Type B pancreatic cell (in vitro differentiated cells): ENCODE measurements around the gene ACO2. TPM values are rescaled to one million over a fixed set of nuclear protein-coding genes. Genes with fewer than 3 reads are reported as not detected.

Experiments used
- DNase-seq: peaks from one replicate; pipeline ENCODE4 v3.0.0; 2021; ENCODE audit warnings: mixed read lengths; ENCODE audit not compliant: unreplicated experiment; ENCODE audit errors: extremely low spot score
- H3K27ac Mint-ChIP-seq: 2 replicates; pipeline ENCODE4 v1.8.0; 2021; ENCODE audit warnings: mild to moderate bottlenecking, mixed read lengths
- H3K27me3 Mint-ChIP-seq: 2 replicates; pipeline ENCODE4 v1.8.0; 2021; ENCODE audit warnings: mixed read lengths
- H3K36me3 Mint-ChIP-seq: 2 replicates; pipeline ENCODE4 v1.8.0; 2021; ENCODE audit warnings: mixed read lengths
- H3K4me1 Mint-ChIP-seq: one replicate; pipeline ENCODE4 v1.8.0; 2021; ENCODE audit warnings: mixed read lengths; ENCODE audit not compliant: unreplicated experiment
- H3K4me3 Mint-ChIP-seq: 2 replicates; pipeline ENCODE4 v1.8.0; 2021; ENCODE audit warnings: mild to moderate bottlenecking, mixed read lengths
- H3K9me3 Mint-ChIP-seq: 2 replicates; pipeline ENCODE4 v1.8.0; 2021; ENCODE audit warnings: mixed read lengths
- total RNA-seq: library from RNA; stranded (reverse); gene quantifications from 2 replicates; pipeline ENCODE4 v1.2.1, GENCODE V29; 2021; ENCODE audit warnings: low replicate concordance
- TF ChIP-seq, protein P1 (sequence below): fragments of 200-600 bp; sonication (generic); conservative IDR thresholded peaks from 2 replicates; pipeline ENCODE4 v1.5.0; 2021; ENCODE audit warnings: antibody characterized with exemption, mild to moderate bottlenecking

The ACO2 gene
- total RNA-seq, 1 donor from 2014 or later, result 107 TPM

DNA sequence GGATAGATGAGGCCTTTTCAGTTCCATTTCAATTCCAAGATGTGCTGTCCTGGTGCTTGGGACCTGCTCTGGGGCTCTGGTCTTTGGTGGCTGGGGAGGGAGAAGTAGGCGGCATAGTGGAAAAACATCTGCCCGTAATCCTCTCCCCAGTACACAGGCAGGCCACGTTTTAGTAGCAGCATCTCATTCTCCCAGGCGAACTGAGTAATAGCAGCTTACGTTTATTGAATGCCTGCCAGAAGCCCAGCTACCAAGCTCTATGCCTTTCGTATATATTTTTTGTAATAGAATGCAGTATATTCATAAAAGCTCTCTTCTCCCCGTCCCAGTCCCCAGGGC lies 11.4 kb downstream of the ACO2 start:
- Mint-ChIP-seq H3K4me3 (no peak overlapping the region), H3K4me1 (peaks cover 20% of the 10 kb centered on the region)

DNA sequence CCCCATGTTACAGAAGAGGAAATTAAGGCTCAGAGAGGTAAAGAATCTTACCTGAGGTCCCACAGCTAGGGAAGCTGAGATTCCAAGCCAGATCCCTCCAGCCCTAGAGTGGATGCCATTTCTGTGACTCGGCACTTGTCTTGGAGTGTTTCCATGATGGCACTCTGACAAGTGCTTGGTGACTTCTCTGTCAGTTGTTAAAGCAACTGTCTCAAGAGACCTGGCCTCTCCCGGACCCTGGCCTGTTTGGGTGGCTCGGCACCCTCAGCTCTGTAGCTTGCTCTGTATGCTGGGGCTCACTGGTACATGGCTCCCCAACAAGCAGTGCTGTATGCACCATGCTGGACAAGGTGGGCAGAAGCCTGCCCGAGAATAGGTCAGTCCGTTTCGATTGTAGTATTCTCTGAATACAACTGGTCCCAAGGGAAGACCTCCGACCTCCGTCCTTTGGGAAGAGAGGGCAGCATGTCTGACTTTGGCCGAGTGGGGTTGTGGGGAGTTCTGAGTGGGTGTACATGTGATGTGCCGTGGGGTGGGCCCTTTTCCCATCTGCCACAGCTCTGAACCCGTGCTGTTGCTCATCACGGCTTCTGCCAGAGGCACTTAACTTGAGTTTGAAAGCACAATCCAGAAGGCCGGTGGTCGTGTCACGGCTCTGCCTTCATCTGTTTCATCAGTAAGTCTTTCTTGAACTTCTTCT lies 12.4 kb downstream of the ACO2 start:
- H3K27ac Mint-ChIP-seq, result peak overlapping the region; percentile 3
- H3K4me3 Mint-ChIP-seq, result no peak overlapping the region
- no peaks in the 10 kb centered on the region for H3K36me3 Mint-ChIP-seq
- H3K4me1 Mint-ChIP-seq, result peaks cover 23% of the 10 kb centered on the region
- no peak for DNase-seq
- TF ChIP-seq, protein P1, sequence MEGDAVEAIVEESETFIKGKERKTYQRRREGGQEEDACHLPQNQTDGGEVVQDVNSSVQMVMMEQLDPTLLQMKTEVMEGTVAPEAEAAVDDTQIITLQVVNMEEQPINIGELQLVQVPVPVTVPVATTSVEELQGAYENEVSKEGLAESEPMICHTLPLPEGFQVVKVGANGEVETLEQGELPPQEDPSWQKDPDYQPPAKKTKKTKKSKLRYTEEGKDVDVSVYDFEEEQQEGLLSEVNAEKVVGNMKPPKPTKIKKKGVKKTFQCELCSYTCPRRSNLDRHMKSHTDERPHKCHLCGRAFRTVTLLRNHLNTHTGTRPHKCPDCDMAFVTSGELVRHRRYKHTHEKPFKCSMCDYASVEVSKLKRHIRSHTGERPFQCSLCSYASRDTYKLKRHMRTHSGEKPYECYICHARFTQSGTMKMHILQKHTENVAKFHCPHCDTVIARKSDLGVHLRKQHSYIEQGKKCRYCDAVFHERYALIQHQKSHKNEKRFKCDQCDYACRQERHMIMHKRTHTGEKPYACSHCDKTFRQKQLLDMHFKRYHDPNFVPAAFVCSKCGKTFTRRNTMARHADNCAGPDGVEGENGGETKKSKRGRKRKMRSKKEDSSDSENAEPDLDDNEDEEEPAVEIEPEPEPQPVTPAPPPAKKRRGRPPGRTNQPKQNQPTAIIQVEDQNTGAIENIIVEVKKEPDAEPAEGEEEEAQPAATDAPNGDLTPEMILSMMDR, result no peak
- no peaks in the 10 kb centered on the region for H3K27me3 Mint-ChIP-seq
- no peaks in the 10 kb centered on the region for H3K9me3 Mint-ChIP-seq

More for the DNA sequence above, 11.4 kb downstream of the ACO2 start:
- Mint-ChIP-seq H3K27ac (peak overlapping the region; percentile 3), H3K36me3 (no peaks in the 10 kb centered on the region), H3K27me3 (no peaks in the 10 kb centered on the region), H3K9me3 (no peaks in the 10 kb centered on the region)
- TF ChIP-seq, protein P1, result no peak
- DNase-seq, result no peak

- H3K27ac Mint-ChIP-seq, result no peak overlapping the region
- no peaks in the 10 kb centered on the region for H3K9me3 Mint-ChIP-seq
- peaks cover 26% of the 10 kb centered on the region for H3K4me1 Mint-ChIP-seq
- H3K27me3 Mint-ChIP-seq, result no peaks in the 10 kb centered on the region
- TF ChIP-seq, protein P1, result no peak
- H3K36me3 Mint-ChIP-seq, result no peaks in the 10 kb centered on the region
- H3K4me3 Mint-ChIP-seq, result no peak overlapping the region
- DNase-seq, result no peak
Observed at GRCh38 chr22:41481925-41482318, 13.0 kb downstream of the ACO2 start.

- H3K4me1 Mint-ChIP-seq, result peaks cover 30% of the 10 kb centered on the region
- H3K36me3 Mint-ChIP-seq, result no peaks in the 10 kb centered on the region
- H3K4me3 Mint-ChIP-seq, result no peak overlapping the region
- TF ChIP-seq, protein P1, result no peak
- DNase-seq, result no peak
- no peaks in the 10 kb centered on the region for H3K27me3 Mint-ChIP-seq
- H3K27ac Mint-ChIP-seq, result peak overlapping the region; percentile 21
- no peaks in the 10 kb centered on the region for H3K9me3 Mint-ChIP-seq
Observed at GRCh38 chr22:41482319-41482935, 13.5 kb downstream of the ACO2 start.

- DNase-seq, result no peak
- H3K9me3 Mint-ChIP-seq, result no peaks in the 10 kb centered on the region
- H3K4me3 Mint-ChIP-seq, result no peak overlapping the region
- H3K36me3 Mint-ChIP-seq, result no peaks in the 10 kb centered on the region
- TF ChIP-seq, protein P1, result no peak
- peak overlapping the region; percentile 69 for H3K27ac Mint-ChIP-seq
- peaks cover 33% of the 10 kb centered on the region for H3K4me1 Mint-ChIP-seq
- H3K27me3 Mint-ChIP-seq, result no peaks in the 10 kb centered on the region
Observed at GRCh38 chr22:41485033-41485432, 16.1 kb downstream of the ACO2 start.
